HUES48 (cell line): ENCODE data around the gene ALPL.
"Not testable (repeated sequence)": the region's sequence is repeated elsewhere in the genome, so short reads cannot be mapped to it uniquely, and the experiment has no call there.

Experiments
- H3K27ac ChIP-seq: one replicate; pipeline ENCODE4 v1.7.0; 2013; ENCODE audit warnings: low read depth, low read length, inconsistent platforms
- H3K27me3 ChIP-seq: 2 replicates; pipeline ENCODE4 v1.6.1; 2013; ENCODE audit warnings: mild to moderate bottlenecking, low read length; ENCODE audit not compliant: control insufficient read depth, insufficient read depth
- H3K36me3 ChIP-seq: 2 replicates; pipeline ENCODE4 v1.6.1; 2013; ENCODE audit warnings: low read length; ENCODE audit not compliant: control insufficient read depth, insufficient read depth
- H3K4me1 ChIP-seq: 2 replicates; pipeline ENCODE4 v1.6.1; 2013; ENCODE audit warnings: mild to moderate bottlenecking, low read length; ENCODE audit not compliant: control insufficient read depth, insufficient read depth
- H3K4me3 ChIP-seq: 2 replicates; pipeline ENCODE4 v1.5.1; 2013; ENCODE audit warnings: mild to moderate bottlenecking, low read depth, low read length
- H3K9ac ChIP-seq: 2 replicates; pipeline ENCODE4 v1.6.1; 2013; ENCODE audit warnings: mild to moderate bottlenecking, low read depth, low read length, moderate library complexity
- H3K9me3 ChIP-seq: 2 replicates; pipeline ENCODE4 v1.6.1; 2013; ENCODE audit warnings: low read length; ENCODE audit not compliant: control insufficient read depth, insufficient read depth

The ALPL gene

DNA sequence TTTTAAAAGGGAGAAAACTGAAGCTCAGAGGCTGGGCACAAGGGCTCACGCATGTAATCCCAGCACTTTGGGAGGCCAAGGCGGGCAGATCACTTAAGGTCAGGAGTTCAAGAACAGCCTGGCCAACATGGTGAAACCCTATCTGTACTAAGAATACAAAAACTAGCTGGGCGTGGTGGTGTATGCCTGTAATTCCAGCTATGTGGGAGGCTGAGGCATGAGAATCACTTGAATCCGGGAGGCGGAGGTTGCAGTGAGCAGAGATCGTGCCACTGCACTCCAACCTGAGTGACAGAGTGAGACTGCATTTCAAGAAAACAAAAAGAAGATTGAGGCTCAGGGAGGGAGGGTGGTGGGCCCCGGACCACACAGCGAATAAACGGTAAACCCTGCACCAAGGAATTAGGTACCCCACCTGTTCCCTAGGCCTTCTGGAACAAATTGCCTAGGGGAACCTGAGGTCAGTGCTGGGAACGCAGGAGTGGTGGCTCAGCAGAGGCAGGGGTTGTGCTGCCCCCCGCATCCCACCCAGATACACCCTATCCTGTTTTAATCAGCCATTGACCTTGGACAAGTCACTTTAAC, 10.4 kb downstream of the ALPL start:
- H3K27ac ChIP-seq = peak overlapping the region; percentile 19
- not testable (repeated sequence) for H3K9ac ChIP-seq, H3K9me3 ChIP-seq, H3K4me3 ChIP-seq, H3K36me3 ChIP-seq, H3K27me3 ChIP-seq
- peaks cover 36% of the 10 kb centered on the region for H3K4me1 ChIP-seq

DNA sequence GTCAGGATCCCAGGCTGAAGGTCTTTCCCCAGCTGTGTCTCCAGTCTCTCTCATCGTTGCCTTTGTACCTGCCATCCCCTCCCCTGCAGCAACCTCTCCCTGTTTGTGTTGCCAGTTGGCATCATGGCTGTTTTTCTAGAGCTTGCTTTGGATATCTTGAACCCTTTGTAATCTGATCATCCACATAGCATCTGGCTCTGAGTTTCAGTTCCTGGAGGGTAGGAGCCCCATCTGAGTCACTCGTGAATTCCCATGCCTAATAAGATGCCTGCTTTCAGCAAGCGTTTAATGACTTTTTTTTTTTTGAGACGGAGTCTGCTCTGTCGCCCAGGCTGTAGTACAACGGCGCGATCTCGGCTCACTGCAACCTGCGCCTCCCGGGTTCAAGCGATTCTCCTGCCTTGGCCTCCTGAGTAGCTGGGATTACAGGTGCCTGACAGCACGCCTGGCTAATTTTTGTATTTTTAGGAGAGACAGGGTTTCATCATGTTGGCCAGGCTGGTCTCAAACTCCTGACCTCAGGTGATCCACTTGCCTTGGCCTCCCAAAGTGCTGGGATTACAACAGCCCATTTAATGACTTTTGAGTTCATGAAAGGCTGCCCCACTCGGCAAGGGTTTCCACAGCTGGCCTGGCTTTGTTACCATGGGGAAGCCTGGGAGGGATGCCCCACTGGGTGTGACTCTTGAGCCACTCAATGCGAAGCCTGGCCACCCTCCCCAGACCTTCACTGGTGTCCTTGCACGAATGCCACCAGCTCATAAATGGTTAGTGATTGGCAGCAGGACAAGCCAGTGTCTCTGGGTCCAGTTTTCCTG, 11.9 kb downstream of the ALPL start:
- H3K9ac ChIP-seq = no peak overlapping the region
- peaks cover 40% of the 10 kb centered on the region for H3K4me1 ChIP-seq
- no peak overlapping the region for H3K4me3 ChIP-seq
- H3K27ac ChIP-seq = no peak overlapping the region
- no peaks in the 10 kb centered on the region; the same call in 1 of the 2 replicates for H3K36me3 ChIP-seq
- H3K27me3 ChIP-seq = no peaks in the 10 kb centered on the region
- no peaks in the 10 kb centered on the region for H3K9me3 ChIP-seq

DNA sequence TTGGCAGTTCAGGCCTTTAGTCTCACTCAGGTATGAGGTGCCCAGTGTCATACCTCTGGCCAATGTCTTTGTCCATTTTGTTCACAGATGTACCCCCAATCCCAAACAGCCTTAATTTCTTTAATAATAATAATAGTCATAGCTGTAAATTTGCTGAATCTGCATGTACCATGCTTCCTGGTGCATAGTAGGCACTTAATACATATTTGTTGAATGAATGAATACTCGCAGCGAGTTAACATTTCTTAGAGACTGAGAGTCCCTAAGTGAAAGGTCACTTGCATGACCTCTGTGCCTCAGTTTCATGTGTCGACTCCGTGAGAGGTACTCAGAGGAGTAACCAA, 12.5 kb downstream of the ALPL start:
- Histone ChIP-seq H3K27me3 (no peaks in the 10 kb centered on the region), H3K4me1 (peaks cover 39% of the 10 kb centered on the region), H3K4me3 (no peak overlapping the region), H3K27ac (no peak overlapping the region), H3K36me3 (no peaks in the 10 kb centered on the region), H3K9me3 (no peaks in the 10 kb centered on the region), H3K9ac (no peak overlapping the region)

DNA sequence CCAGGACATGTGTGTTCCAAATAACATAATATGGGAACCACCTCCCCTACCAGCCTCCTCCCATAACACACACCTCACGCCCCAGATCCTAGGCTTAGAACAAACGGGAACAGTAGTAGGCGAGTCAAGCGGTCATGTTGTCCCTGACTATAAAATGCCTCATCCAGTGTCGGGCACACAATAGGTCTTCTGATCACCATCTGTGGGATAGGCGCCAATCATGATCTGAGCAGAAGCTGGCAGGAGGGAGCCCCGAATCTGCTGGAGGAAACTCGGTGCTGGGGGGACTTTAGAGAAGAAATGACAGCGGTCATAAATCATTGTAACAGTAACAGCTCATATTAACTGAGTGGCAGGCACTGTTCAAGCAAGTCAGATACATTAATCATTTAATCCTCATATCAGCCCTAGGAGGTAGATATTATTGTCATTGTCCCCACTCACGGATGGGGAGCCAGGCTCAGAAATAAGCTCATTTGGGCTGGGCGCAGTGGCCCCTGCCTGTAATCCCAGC, 13.4 kb downstream of the ALPL start:
- H3K36me3 ChIP-seq = no peaks in the 10 kb centered on the region
- H3K9me3 ChIP-seq = no peaks in the 10 kb centered on the region
- H3K4me1 ChIP-seq = peaks cover 30% of the 10 kb centered on the region
- no peak overlapping the region for H3K27ac ChIP-seq
- no peak overlapping the region for H3K4me3 ChIP-seq
- H3K9ac ChIP-seq = no peak overlapping the region
- no peaks in the 10 kb centered on the region for H3K27me3 ChIP-seq

DNA sequence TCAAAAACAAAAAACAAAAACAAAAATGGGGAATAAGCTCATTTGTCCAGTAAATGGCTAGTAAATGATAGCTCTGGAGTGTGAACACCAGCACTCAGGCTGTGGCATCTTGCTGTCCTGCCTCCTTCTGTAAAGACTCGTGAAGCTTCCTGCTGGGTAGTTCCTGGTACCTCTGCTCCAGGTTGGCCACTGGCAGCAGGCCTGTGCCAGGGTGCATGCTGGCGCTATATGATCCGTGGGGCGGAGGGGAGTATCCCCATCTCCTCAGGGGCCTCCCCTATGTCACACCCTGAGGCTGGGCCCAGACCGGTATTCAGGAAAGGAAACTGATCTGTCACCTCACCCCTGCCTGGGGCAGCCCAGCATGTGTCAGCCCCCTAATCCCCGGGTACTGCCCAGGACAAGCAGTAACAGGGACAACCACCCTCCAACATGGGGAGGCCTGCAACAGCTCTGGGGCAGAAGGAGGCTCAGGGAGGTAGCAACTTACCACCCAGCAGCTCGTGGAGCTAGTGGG, 14.1 kb downstream of the ALPL start:
- Histone ChIP-seq H3K4me1 (peaks cover 23% of the 10 kb centered on the region), H3K9me3 (no peaks in the 10 kb centered on the region), H3K27me3 (no peaks in the 10 kb centered on the region), H3K9ac (no peak overlapping the region), H3K4me3 (no peak overlapping the region), H3K36me3 (no peaks in the 10 kb centered on the region), H3K27ac (no peak overlapping the region)

DNA sequence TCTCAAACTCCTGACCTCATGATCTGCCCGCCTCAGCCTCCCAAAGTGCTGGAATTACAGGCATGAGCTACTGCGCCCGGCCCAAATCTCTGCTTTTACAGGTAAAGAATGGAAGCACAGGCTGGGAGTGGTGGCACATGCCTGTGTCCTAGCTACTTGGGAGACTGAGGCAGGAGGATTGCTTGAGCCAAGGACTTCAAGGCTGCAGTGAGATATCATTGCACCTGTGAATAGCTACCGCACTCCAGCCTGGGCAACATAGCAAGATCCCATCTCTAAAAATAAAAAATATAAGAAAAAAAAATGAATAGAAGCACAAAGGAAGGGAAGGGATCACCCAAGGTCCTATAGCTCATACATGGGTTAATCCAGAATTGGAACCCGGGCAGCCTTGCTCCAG, 15.0 kb downstream of the ALPL start:
- peaks cover 14% of the 10 kb centered on the region for H3K4me1 ChIP-seq

DNA sequence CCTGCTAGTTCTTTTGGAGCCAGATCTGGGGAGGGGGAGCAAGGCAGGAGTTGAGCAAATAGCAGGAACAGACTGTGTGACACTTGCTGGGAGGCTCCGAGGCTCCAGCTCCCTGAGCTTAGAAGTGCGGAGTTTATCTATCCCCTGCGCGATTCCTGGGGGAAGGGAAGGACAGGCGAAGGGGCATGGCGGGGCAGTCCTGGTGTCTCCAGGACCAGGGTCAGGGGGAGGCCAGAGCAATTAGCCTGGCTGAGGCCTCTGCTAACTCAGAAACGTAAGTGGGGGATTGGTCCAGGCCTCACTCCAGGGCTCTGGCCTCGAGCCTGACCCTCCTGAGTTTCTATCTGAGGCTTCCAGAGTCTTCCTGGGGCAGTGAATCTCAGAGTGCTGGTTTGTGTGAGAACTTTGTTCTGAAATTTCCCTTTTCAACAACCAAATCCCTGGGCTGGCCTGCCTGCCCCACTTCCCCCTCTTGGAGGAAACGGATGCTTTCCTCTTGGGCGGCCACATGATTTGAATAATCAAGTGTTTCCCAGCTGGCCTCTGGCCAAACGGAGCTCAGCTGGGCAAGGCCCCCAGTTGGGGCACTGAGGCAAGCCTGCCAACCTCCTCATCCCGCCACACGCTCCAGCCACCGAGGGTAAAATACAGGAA, 15.6 kb downstream of the ALPL start:
- Histone ChIP-seq H3K27me3 (no peaks in the 10 kb centered on the region), H3K9me3 (no peaks in the 10 kb centered on the region), H3K27ac (peak overlapping the region; percentile 20), H3K4me1 (peaks cover 9% of the 10 kb centered on the region; the same call in 1 of the 2 replicates), H3K9ac (no peak overlapping the region), H3K4me3 (no peak overlapping the region), H3K36me3 (no peaks in the 10 kb centered on the region)

More for the DNA sequence above, 15.0 kb downstream of the ALPL start:
- no peak overlapping the region for H3K27ac ChIP-seq
- no peak overlapping the region for H3K4me3 ChIP-seq
- H3K9ac ChIP-seq = no peak overlapping the region
- H3K9me3 ChIP-seq = no peaks in the 10 kb centered on the region
- no peaks in the 10 kb centered on the region for H3K27me3 ChIP-seq
- no peaks in the 10 kb centered on the region for H3K36me3 ChIP-seq

DNA sequence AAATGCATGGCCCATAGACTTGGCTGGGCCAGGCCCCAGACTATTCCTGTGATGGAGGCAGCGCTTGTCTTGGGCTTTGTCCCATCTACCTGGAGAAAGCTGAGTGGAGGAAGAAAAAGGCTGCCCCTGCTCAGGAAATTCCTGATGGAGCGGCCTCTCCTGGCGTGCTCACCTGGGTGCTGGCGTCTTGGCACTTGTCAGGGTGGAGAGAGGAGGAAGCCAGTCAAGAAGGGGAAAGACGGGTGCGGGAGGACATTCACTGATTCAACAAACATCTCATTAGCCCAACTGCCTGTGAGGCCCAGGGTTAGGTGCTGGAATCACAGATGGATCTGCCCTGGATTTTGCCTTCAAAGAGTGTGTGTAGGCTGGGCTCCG, 16.1 kb downstream of the ALPL start:
- Histone ChIP-seq H3K36me3 (no peaks in the 10 kb centered on the region), H3K4me3 (no peak overlapping the region), H3K9me3 (no peaks in the 10 kb centered on the region), H3K27me3 (no peaks in the 10 kb centered on the region), H3K4me1 (peaks cover 9% of the 10 kb centered on the region; the same call in 1 of the 2 replicates), H3K27ac (no peak overlapping the region), H3K9ac (no peak overlapping the region)

DNA sequence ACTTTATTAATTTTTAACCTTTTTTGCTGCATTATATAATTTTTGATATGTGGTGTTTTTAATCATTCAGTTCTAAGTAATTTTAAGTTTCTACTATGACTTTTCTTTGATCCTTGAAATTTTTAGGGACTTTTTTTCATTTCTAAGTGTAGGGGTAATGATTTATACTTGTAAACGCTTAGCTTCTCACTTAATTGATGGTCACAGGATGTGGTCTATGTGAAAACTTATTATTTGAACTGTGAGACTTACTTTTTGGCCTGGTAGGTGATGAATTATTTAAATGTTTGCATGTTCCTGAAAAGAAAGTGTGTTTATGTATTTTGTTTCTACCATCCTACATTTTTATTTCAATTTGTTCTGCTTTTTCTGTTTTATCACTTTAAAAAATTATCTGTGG, 17.2 kb downstream of the ALPL start:
- Histone ChIP-seq H3K27me3 (no peaks in the 10 kb centered on the region), H3K9ac (no peak overlapping the region)

DNA sequence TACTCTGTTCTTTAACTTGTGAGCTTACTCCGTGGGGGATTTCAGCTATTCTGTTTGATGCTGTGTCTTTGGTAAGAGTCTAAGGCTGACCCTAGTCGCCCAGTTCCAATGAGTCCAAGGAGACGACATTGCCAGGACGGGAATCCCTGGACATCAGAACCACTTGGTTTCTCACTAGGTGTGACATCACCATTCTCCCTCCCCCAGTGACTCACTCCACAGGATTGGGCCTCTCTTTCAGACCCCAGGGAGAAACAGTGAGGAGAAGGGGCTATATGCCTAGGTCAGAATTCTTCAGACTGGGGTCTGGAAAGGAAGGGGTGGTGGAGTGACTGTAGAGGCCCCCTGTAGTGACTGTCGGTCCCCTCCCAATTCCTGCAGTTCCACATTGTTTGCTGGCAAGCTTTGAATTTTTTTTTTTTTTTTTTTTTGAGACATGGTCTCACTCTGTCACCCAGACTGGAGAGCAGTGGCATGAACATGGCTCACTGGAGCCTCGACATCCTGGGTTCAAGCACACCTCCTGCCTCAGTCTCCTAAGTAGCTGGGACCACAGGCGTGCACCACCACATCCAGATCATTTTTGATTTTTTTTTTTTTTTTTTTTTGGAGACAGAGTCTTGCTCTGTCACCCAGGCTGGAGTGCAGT, 21.3 kb downstream of the ALPL start:
- peaks cover 7% of the 10 kb centered on the region; the same call in 1 of the 2 replicates for H3K4me1 ChIP-seq
- no peak overlapping the region for H3K4me3 ChIP-seq
- no peaks in the 10 kb centered on the region for H3K36me3 ChIP-seq
- H3K9ac ChIP-seq = no peak overlapping the region
- no peak overlapping the region for H3K27ac ChIP-seq
- no peaks in the 10 kb centered on the region for H3K27me3 ChIP-seq
- no peaks in the 10 kb centered on the region for H3K9me3 ChIP-seq

More for the DNA sequence above, 17.2 kb downstream of the ALPL start:
- Histone ChIP-seq H3K36me3 (no peaks in the 10 kb centered on the region), H3K4me3 (no peak overlapping the region), H3K4me1 (peaks cover 6% of the 10 kb centered on the region; the same call in 1 of the 2 replicates), H3K9me3 (no peaks in the 10 kb centered on the region), H3K27ac (no peak overlapping the region)
